ENCODE results near the gene PLXNA4.

DNA sequence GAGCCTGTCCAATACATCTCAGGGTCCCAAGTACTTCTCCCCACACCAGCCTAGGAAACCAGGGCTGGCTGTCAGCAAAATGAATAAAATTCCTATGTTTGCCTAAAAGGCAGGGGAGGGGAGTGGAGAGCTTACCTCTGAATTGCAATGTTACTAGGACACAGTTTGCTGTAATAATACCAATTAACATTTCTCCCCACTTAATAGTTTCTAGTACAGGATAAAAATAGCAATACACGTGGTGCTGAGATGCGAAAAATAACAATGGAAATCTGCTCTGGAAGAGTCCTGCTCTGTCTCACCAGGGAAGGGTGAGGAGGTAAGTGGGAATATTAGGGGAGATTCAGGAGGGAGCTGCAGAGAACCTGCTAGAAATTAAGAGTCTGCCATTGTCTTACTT, 112.3 kb downstream of the PLXNA4 start:
- no peak for TF ChIP-seq POLR2A (IDR thresholded peaks at IDR 0.05)
- TF ChIP-seq, protein P1, sequence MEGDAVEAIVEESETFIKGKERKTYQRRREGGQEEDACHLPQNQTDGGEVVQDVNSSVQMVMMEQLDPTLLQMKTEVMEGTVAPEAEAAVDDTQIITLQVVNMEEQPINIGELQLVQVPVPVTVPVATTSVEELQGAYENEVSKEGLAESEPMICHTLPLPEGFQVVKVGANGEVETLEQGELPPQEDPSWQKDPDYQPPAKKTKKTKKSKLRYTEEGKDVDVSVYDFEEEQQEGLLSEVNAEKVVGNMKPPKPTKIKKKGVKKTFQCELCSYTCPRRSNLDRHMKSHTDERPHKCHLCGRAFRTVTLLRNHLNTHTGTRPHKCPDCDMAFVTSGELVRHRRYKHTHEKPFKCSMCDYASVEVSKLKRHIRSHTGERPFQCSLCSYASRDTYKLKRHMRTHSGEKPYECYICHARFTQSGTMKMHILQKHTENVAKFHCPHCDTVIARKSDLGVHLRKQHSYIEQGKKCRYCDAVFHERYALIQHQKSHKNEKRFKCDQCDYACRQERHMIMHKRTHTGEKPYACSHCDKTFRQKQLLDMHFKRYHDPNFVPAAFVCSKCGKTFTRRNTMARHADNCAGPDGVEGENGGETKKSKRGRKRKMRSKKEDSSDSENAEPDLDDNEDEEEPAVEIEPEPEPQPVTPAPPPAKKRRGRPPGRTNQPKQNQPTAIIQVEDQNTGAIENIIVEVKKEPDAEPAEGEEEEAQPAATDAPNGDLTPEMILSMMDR (IDR thresholded peaks at IDR 0.05) = no peak
- no peak for TF ChIP-seq POLR2AphosphoS5 (IDR thresholded peaks at IDR 0.05)
